ENCODE measurements around the gene VEGFD.
"Not testable (repeated sequence)": the region's sequence is repeated elsewhere in the genome, so short reads cannot be mapped to it uniquely, and the experiment has no call there.

Gene VEGFD

DNA sequence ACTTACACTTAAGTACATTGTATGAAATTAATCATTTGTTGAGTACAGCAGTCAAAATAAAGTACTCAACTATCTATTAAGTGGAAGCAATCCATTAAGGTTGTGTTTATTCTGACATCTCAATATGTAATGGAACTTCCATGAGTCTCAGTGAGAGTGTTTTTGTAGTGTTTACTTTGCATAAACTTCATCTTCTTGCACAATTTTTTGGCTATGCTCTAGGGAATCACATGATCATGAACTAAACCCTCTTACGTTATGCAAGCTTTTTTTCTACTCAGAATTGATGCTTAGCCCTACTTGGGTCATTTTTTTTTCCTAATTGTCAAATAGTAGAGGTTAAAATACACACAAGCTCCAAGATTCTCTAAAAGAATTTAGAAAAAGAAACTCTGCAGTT, 27.8 kb downstream of the VEGFD start:
- DNase-seq = no peak

DNA sequence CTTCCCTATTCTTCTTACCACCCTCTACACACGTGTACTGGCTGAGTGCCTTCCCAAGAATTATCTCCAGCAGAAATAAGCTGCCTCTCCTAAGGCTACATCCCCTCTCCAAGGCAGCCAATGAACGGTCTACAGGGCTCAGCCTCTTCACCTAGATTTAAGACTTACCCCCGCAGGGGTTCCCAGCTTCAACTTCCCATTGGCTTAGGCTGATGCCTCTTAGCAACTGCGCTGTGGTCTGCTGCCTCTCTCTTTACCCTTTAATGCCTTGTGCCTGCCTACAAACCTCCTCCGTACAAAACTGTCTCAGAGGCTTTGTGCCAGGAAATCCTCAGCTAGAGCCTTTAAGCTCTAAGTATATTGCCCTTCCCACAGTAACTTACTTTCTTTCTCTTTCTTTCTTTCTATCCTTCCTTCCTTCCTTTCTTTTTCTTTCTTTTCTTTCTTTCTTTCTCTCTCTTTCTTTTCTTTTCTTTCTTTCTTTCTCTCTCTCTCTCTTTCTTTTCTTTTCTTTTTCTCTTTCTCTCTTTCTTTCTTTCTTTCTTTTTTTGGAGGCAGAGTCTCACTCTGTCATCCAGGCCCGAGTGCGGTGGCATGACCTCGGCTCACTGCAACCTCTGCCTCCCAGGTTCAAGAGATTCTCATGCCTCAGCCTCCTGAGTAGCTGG, 33.8 kb downstream of the VEGFD start:
- no peak for DNase-seq

GRCh38 chrX:15349046-15349445, 35.2 kb downstream of the VEGFD start:
- DNase-seq = no peak

- DNase-seq = no peak
Observed at GRCh38 chrX:15345976-15346375, 38.2 kb downstream of the VEGFD start.

GRCh38 chrX:15344106-15344505, 40.1 kb downstream of the VEGFD start:
- DNase-seq = no peak

DNA sequence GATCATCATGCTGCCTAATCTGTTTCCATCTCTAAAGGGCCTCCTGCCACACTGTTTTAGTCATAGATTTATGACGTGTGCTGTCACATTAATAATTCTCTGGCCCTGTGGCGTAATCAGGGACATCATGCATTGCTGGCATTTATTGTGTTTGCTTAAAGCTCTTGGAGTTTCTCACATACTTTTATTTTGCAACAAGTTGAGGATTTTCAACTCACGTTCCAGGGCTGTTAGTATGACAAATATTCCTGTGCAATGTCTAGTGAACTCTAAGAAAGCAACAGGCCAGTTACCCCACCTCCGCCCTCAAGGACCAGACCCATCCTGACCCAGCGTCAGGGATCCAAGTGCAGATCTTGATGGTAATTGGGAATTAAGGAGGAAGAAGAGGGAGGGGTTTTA, 41.1 kb downstream of the VEGFD start:
- DNase-seq = no peak

- no peak for DNase-seq
Observed at GRCh38 chrX:15340867-15341266, 43.3 kb downstream of the VEGFD start.

DNA sequence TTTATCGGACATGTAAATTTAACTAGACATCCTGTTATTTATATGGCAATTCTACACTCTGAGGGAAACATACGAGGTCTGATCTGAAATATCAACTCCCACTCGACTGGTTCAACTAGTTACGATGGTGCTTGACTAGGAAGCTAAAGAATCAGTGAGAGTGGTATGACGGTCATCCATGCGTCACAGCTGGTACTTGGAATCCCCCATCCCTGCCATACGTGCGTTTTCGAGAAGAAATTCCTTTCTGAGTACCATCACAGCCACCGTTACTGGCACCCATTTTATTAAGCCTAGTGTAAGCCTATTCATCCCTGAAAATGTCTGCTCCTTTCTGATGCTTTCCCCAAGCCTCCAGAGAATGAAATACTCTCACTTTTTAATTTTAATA, 48.2 kb downstream of the VEGFD start:
- no peak for DNase-seq

DNA sequence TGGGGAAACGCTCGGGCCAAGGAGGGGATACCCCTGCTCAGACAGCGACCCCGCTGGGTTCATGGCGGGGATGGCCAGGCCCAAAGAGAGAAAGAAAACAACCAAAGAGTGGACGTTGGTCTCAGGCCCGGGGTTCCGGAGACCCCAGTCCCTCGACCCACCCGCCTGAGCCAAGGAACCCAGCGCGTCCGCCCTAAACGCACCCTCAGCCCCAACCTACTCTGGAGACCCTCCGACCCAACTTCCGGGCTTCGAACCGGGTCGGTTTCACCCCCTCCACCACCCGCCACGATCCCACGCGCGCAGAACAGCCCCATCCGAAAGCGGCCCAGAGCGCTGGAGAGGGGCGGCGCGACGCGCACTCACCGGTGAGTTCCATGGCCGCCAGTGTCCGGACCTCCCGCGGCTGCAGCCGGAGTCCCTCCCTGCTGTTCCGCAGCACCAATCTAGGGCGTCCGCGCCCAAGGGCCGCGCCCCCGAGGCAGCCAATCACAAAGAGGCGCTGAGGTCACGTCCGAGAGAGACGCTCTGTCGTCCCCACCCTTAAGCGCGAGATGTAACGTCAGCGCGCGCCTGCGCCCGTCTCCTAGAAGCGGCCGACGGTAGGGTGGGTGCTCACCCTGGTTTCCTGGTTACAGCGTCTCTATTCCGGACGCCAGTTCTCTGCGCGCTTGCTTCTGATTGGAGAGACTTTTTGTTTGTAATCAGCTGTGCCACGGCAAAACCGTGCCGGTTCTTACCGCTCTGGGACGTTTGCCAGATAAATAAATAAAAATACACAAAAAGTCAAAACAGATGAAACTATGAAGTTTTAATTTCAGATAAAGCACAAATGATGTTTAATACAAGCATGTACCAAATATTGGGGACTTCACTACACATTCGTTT, 48.8 kb downstream of the VEGFD start, which contains the start of gene PIGA:
Gene PIGA, minus strand, starts transcription at position 389 of the 888 bp plus-strand sequence. CDS start 3,593 bp downstream, outside the sequence.
- DNase-seq = peak; percentile 75

DNA sequence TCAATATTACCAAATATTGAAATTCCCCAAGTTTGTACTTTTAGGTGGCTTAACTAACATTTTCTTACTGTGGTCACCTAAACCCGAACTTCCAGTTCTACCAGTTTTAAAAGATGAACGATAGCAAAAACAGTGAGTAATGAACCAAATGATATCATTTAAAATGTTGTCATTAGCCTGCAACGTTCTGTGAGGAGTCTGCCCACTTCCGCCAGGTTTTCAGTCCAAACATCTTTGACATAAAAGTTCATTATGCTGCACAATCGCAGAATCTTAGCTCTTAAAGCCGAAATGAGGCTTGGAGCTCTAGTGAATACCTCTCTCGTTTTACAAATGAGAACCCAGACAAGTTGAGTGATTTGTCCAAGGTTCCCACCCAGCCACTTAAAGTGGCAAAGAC, 49.7 kb downstream of the VEGFD start:
- no peak for DNase-seq

- no peak for DNase-seq
Observed at GRCh38 chrX:15328821-15329220, 55.4 kb downstream of the VEGFD start.

GRCh38 chrX:15328131-15328530, 56.1 kb downstream of the VEGFD start:
- DNase-seq = no peak

DNA sequence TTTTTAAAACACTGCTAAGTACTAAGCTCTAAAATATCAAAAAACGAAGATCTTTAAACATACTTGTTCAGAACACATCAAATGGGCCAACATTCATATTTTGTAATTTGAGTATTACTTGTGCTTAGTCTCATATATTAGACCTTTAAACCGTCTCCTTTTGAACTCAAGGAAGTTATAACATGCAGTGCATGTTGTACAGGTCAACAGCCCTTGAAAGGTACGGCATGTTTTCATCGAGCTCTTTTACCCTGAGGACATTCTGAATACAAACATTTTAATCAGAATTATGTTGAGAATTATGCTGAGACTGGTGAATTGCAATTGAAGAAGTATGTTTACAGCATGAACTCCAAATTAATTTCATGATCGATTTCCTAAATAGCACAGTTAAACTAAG, 61.7 kb downstream of the VEGFD start:
- DNase-seq = no peak

- DNase-seq = no peak
Observed at GRCh38 chrX:15322072-15322471, 62.1 kb downstream of the VEGFD start.

DNA sequence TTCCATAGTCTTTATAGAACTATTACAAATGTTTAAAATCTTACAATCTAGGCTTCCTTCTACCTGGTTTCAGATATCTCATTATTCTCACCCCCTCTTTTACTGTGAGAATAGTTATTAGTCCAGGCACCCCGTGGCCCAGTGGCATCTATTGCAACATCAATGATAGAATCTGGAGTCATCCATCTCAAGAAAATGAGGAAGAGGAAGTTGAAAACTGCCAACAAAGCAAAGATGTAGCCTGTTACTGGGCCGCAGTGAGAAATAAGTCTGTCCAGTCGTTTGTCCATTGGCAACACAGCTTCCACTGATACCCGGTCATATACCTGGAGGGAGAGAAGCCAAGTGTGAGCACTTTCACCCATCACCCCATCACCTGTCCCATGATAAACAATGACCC, 62.8 kb downstream of the VEGFD start:
- no peak for DNase-seq

DNA sequence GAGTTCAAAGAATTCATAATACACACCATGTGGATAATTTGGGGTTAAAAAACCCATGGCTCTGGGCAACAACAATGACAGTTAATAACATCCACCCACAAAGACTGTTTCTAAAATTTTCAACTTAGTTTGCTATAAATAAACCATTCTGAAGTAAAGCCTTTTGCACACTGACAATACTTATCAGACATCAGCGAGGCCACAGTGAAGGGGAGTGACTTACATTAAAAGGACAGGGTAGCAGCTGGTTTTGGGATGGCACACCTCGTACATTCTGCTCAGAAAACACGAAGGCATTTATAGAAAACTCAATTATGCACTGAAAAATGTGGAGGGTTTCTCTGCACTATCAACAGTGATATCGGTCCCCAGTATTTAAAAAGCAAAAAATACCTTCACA, 63.9 kb downstream of the VEGFD start:
- no peak for DNase-seq

GRCh38 chrX:15319075-15319474, 65.1 kb downstream of the VEGFD start:
- no peak for DNase-seq

- DNase-seq = no peak
Observed at GRCh38 chrX:15315509-15315908, 68.7 kb downstream of the VEGFD start, which contains the start of gene ASB11. Gene ASB11, minus strand, starts transcription at chrX:15315640. Its CDS starts 35 bp downstream, at chrX:15315605.

DNA sequence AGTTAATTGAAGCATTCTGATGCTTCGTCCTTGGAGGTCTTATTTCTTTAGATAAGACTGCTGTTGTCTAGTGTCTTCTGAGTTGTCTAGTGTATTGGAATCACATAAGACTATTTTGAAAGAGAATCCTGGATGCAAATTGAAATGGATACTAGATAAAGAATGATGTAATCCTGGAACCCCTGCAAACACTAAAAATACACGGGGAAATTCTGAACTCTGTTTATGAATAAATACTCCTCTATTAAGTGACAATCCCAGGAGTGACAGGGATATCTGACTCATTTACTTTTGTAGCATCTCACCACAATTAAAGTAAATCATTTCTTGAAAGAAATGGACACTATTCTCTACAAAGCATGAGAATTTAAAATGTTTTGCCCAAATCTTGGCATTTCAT, 69.7 kb downstream of the VEGFD start:
- no peak for DNase-seq

DNA sequence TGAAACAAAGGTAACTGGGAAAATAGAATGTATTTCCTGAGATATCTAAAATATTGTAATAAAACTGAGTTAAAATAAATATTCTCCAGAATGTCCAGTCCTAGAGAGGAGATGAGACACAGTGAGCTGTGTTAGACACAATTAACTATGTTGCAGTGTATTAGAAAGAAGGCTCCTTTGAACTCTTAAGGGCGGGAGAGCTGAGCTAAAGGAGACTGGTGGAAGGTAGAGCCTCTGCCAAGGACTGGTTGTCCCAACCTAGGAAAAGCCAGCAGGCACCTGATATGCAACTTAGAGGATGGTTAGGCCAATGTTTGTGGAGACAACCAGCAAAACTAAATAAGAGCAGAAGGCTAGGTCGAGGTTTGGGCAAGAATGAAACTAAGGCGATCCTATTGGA, 73.1 kb downstream of the VEGFD start:
- no peak for DNase-seq

GRCh38 chrX:15310117-15310516, 74.1 kb downstream of the VEGFD start:
- peak; percentile 9 for DNase-seq

DNA sequence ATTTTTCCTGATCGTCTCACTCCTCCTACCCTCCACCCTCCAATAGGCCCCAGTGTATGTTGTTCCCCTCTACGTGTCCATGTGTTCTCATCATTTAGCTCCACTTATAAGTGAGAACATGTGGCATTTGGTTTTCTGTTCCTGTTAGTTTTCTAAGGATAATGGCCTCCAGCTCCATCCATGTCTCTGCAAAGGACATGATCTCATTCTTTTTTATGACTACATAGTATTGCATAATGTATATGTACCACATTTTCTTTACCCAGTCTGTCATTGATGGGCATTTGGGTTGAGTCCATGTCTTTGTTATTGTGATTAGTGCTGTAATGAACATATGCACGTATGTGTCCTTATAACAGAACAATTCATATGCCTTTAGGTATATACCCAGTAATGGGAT, 78.3 kb downstream of the VEGFD start:
- not testable (repeated sequence) for DNase-seq

DNA sequence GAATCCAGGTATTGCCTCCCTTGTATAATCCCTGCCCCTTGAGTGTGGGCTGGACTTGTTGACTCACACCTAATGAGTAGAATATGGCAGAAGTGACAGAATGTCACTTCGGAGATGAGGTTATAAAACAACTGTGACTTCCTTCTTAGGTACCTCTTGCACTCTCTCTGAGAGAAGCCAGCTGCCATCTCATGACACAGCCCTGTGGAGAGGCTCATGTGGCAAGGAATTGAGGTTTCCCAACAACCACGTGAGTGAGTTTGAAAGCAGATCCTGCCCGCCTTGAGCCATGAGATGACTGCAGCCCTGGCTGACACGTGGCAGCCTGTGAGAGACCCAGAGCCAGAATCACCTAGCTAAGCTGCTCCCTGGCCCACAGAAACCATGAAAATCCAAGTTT, 82.3 kb downstream of the VEGFD start:
- no peak for DNase-seq

Measured in NCI-H1436 treated with DMSO at 0.1 percent for 48 hours (cell line).